GM19397 (cell line): ENCODE measurements around the gene EIF2B5.
"Not testable (repeated sequence)": the region's sequence is repeated elsewhere in the genome, so short reads cannot be mapped to it uniquely, and the experiment has no call there.

Experiments used
- ATAC-seq: cut with Tn5 transposase; IDR thresholded peaks from one replicate; pipeline ENCODE4 v1.9.1; 2021; ENCODE audit warnings: mild to moderate bottlenecking, moderate library complexity; ENCODE audit not compliant: unreplicated experiment

The EIF2B5 gene

GRCh38 chr3:184145751-184146270 is 10.7 kb downstream of the EIF2B5 start:
- ATAC-seq = no peak

GRCh38 chr3:184148076-184148475 is 12.9 kb downstream of the EIF2B5 start:
- ATAC-seq = no peak

- no peak for ATAC-seq
Measured at GRCh38 chr3:184149123-184149522, 14.0 kb downstream of the EIF2B5 start.

DNA sequence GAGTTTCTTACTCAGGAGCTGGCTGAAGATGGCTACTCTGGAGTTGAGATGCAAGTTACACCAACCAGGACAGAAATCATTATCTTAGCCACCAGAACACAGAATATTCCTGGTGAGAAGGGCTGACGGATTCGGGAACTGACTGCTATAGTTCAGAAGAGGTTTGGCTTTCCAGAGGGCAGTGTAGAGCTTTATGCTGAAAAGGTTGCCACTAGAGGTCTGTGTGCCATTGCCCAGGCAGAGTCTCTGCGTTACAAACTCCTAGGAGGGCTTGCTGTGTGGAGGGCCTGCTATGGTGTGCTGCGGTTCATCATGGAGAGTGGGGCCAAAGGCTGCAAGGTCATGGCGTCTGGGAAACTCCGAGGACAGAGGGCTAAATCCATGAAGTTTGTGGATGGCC is 14.6 kb downstream of the EIF2B5 start:
- not testable (repeated sequence) for ATAC-seq

DNA sequence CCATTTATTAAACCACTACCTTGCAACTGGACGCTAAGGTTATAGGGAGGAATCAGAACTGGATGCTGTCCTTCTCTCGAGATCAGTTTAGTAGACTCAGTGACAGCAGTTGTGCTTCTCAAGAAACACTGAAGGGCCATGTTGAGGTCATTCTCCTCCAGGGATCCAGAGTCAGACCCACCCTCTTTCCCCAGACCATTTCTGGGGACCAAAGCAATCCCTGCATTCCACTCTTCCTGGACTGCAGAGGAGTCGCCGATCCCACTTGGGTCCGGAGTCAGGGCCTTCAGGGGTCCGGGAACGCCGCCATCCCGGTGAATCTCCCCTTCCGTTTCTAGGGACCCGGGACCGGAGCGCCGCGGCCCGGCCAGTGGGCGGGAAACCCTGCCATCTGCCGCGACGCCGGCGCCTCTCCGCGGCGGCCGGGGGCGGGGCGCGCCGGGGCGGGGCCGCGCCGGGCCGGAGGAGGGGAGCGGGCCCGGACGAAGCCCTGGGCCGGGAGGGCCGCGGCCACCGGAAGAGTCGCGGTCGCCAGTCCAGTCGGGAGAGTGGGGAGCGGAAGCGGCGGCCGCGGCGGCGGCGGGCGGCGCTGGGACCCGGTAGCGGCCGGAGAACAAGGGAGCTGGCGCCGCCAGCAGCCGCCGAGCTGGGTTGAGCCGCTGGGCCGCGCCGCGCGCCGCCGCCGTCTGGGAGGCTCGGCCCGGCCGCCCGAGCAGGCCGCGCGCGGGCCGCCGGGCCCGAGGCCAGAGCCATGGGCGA is 19.9 kb downstream of the EIF2B5 start, which contains the start of gene DVL3:
DVL3 (plus strand) TSS at position 493 of the 759 bp plus-strand sequence; CDS start at position 752, 259 bp downstream.
- peak; percentile 87 for ATAC-seq

DNA sequence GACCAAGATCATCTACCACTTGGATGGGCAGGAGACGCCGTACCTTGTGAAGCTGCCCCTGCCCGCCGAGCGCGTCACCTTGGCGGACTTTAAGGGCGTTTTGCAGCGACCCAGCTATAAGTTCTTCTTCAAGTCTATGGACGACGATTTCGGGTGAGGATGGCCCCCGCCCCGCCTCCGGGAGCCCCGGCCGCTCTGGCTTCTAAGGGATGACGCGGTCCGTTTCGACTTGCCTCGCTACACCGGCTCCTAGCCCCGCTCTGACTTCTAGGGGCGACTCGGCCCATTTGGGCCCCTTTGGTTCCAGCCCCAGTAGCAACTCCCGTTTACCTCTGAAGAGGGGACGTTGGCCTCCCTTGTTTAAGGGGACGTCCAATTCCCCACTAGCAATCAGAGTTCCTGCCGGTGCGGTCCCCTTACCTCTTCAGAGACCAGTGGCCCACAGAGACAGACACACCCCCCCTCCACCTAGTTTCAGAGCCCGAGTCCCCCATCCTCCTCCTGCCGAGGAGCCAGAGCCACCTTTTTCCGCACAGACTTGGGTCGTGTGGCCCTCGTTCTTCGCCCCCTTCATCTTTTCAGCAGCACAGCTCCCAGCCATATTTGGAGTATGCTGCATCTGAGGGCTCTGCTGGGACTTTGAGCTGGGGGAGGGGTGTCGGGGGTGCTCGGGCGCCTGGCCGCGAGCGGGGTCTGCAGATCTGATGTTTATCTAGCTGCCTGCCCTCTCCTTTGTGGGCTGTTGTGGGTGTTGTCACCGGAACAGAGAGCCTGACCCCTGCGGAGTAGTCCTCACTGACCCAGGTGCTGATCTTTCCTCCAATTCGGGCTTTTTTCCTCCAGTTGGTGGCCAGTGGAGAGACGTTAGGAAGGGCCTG is 20.7 kb downstream of the EIF2B5 start:
- ATAC-seq = peak; percentile 14

GRCh38 chr3:184156522-184156955 is 21.4 kb downstream of the EIF2B5 start:
- no peak for ATAC-seq

- no peak for ATAC-seq
Measured at GRCh38 chr3:184157206-184157605, 22.0 kb downstream of the EIF2B5 start.

DNA sequence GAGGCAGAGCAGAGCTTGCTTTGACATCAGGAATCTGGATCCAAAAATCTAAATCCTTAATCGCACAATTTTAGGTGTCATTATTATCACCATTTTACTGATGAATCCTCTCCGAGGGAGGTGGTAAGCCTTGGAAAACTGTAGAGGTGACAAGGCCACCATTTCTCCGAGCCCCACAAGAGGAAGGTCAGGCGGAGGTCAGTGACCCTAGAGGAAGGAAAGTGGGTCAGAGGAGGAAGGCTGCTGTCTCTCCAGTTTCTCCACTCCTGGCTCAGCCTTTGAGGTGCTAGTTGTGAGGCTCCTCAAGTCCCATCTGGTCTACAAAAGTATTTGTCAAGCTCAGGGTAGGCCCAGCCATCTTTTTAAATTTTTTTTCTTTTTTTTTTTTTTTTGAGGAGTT is 23.2 kb downstream of the EIF2B5 start:
- no peak for ATAC-seq

DNA sequence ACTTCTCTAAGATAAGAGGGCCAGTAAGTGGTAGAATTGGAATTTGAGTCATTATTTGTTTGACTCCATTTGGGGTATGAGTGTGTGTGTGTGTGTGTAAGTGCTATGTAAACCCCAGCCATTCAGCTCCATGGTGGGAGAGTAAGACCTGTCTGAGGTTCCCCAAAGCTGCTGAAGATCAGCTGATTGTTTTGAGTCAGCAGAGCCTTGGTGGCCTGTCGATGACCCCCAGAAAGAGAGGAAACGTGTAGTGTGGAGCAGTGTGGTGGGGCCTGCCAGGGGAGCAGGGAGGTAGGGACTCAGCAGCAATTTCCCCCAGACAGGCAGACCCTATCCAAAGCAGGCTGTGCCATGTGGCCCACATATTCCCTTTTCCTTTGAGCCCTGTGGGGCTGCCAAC is 25.3 kb downstream of the EIF2B5 start:
- no peak for ATAC-seq

DNA sequence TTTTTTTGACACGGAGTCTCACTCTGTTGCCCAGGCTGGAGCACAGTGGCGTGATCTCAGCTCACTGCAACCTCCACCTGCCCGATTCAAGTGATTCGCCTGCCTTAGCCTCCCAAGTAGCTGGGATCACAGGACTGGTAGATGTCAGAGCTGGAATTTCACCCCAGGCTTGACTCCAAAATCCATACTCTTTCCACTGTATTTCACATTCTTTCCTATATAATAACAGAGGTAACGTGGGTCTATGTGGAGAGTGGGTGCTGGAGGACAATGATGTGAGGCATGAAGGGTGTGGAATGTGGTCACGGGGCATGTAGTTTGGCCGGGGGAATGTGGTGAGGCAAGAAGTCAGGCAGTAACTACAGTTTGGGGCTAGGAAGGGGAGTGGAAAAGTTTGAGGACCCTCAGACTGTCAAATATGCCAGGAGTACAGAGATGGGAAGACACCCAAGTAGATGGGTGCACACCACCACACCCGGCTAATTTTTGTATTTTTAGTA is 27.5 kb downstream of the EIF2B5 start:
- ATAC-seq = not testable (repeated sequence)

GRCh38 chr3:184164648-184165330 is 29.6 kb downstream of the EIF2B5 start:
- ATAC-seq = no peak

DNA sequence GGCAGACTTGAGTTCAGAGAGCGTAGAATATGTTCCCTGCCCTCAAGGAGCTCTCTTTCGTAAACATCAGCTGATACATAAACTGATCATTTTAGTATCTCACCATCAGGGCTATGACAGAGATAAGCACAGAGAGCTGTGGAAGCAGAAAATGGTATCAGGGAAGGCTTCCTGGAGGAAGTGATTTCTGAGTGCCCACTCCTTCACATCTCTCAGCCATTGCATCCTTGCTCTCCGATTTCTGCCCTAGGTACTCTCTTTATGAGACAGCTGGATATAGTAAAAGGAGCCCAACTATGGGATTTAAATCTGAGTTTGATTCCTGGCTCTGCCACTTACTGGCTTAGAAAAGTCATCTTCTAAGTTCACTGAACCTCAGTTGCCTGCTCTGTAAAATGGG is 30.4 kb downstream of the EIF2B5 start:
- ATAC-seq = no peak

DNA sequence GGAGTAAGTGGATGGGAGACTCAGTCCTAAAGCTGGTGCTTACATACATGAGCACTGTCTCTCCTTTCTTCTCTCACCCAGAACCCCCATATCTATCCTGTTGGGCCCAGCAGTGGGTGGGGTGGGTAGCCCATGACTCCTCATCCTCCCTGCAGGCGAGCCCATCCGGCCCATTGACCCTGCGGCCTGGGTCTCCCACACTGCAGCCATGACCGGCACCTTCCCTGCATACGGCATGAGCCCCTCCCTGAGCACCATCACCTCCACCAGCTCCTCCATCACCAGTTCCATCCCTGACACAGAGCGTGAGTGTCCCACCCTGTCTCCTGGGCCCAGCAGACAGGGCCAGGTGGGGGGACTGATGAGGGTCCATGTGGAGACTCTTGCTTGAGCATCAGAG is 31.5 kb downstream of the EIF2B5 start:
- no peak for ATAC-seq

- ATAC-seq = no peak
Measured at GRCh38 chr3:184167786-184168185, 32.6 kb downstream of the EIF2B5 start.

- no peak for ATAC-seq
Measured at GRCh38 chr3:184168363-184169120, 33.4 kb downstream of the EIF2B5 start.

DNA sequence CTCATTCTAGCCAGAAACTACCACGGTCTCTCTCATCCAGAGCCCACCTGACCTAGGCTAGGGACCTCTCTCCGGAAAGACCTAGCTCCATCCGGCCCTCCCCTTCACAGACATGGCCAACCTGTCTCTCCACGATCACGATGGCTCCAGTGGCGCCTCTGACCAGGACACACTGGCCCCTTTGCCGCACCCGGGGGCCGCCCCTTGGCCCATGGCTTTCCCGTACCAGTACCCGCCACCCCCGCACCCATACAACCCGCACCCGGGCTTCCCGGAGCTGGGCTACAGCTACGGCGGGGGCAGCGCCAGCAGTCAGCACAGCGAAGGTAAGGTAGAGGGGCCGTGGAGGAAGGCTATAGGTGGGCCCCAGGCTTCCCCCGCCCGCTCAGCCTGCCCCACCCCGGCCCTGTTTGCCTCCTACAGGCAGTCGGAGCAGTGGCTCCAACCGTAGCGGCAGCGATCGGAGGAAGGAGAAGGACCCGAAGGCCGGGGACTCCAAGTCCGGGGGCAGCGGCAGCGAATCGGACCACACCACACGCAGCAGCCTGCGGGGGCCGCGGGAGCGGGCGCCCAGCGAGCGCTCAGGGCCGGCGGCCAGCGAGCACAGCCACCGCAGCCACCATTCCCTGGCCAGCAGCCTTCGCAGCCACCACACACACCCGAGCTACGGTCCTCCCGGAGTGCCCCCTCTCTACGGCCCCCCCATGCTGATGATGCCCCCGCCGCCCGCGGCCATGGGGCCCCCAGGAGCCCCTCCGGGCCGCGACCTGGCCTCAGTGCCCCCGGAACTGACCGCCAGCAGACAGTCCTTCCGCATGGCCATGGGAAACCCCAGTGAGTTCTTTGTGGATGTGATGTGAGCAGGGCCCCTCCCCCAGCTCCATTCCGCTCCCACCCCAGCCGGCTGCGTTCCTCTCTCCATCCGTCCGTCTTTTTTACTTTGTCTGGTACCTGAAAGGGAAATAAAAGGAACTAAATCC is 35.0 kb downstream of the EIF2B5 start:
- ATAC-seq = no peak

DNA sequence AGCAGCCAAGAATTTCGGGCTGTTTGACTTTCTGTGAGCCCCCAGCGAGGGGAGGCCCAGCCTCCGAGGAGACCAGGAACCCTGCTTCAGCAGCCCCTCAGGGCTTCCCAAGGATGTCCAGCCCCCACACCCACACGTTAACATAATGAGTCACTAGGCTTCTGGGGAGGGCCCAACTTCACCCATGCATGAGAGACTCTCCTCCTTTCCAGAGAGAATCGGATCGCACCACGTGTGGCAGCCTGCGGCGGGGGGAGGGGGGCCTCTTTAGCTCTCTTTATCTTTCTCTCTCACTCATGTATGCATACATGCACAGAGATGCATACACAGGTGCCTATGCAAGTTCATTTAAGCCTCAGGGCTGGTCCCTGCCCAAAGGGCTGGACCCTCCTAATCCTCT is 36.4 kb downstream of the EIF2B5 start:
- ATAC-seq = no peak
